IMR-90 (cell line): ENCODE data around the gene AKAP8L.

ENCODE experiments used
- CEBPB ChIP-seq: IDR thresholded peaks from 2 replicates; pipeline ENCODE4 v1.6.1; 2012; ENCODE audit warnings: low read depth, low read length, improper control_type of control experiment
- CTCF ChIP-seq: conservative IDR thresholded peaks from 2 replicates; pipeline ENCODE4 v1.5.1; 2012; ENCODE audit warnings: mild to moderate bottlenecking, low read depth, low read length, improper control_type of control experiment
- RAD21 ChIP-seq: IDR thresholded peaks from 2 replicates; pipeline ENCODE4 v1.6.1; 2012; ENCODE audit warnings: low read length, improper control_type of control experiment
- USF2 ChIP-seq: fragments of 150-350 bp; IDR thresholded peaks from 2 replicates; pipeline ENCODE4 v1.6.1; 2017; ENCODE audit warnings: mild to moderate bottlenecking, antibody characterized with exemption, low read length, low read depth

- TF ChIP-seq USF2, result no peak
- no peak for TF ChIP-seq CTCF
- TF ChIP-seq CEBPB, result no peak
- TF ChIP-seq RAD21, result no peak
Measured at GRCh38 chr19:15461694-15462093, 42.9 kb upstream of the AKAP8L start.
